ENCODE measurements around the gene TLR9. TPM values are rescaled to one million over a fixed set of nuclear protein-coding genes. Genes with fewer than 3 reads are reported as not detected.

Gene TLR9
- total and polyA plus RNA-seq, 7 donors = 0.04 to 0.55 (median 0.24) TPM; not detected in 1

GRCh38 chr3:52172262-52172757 lies 53.1 kb downstream of the TLR9 start:
- Histone ChIP-seq H3K36me3 (ENCODE audit: insufficient read depth in 1 of 2, low read depth in 1 of 2) (no peaks in the 10 kb centered on the region), H3K4me3 (no peak overlapping the region), H3K9me3 (no peaks in the 10 kb centered on the region), H3K27me3 (ENCODE audit: insufficient read depth in 3 of 3, low read length in 2 of 3) (no peaks in the 10 kb centered on the region), H3K4me1 (no peaks in the 10 kb centered on the region), H3K27ac (no peak overlapping the region)
- ATAC-seq = no peak
- WGBS, 3 donors = 83 to 92% (median 88%) methylated on average over 5 of the region's 5 CpGs
- TF ChIP-seq CTCF (IDR thresholded peaks at IDR 0.05) = no peak
- no peak for DNase-seq
- intact Hi-C loops (cut with DNase I) = no loop called here

GRCh38 chr3:52171514-52172261 lies 53.8 kb downstream of the TLR9 start:
- Histone ChIP-seq H3K36me3 (ENCODE audit: insufficient read depth in 1 of 2, low read depth in 1 of 2) (no peaks in the 10 kb centered on the region), H3K27me3 (ENCODE audit: insufficient read depth in 3 of 3, low read length in 2 of 3) (no peaks in the 10 kb centered on the region), H3K4me3 (no peak overlapping the region), H3K4me1 (no peaks in the 10 kb centered on the region), H3K27ac (no peak overlapping the region), H3K9me3 (no peaks in the 10 kb centered on the region)
- DNase-seq = no peak
- intact Hi-C loops (cut with DNase I) = no loop called here
- no peak for TF ChIP-seq CTCF (IDR thresholded peaks at IDR 0.05)
- no peak for ATAC-seq
- WGBS, 3 donors = 86 to 93% (median 89%) methylated on average over 3 of the region's 3 CpGs

Other genes starting within 250 kb of the TLR9 start
- gene ACY1, start 242.1 kb downstream of the TLR9 start, total RNA-seq = 10 to 100 TPM; 29.4 to 56.5 (median 38.5) TPM
- gene ACY1, start 242.1 kb downstream of the TLR9 start, polyA plus RNA-seq = 10 to 100 TPM; 19.9 to 59.3 (median 25.8) TPM
- gene RPL29, start 229.8 kb downstream of the TLR9 start, total RNA-seq = 1,000 to 10,000 TPM; 1,113 to 1,294 (median 1,226) TPM
- gene RPL29, start 229.8 kb downstream of the TLR9 start, polyA plus RNA-seq = 1,000 to 10,000 TPM; 2,395 to 2,767 (median 2,598) TPM
- 10 to 100 TPM in 3 of 4 donors, 1 to 10 TPM in 1; 9.7 to 31.9 (median 17.1) TPM for gene DUSP7, start 169.1 kb downstream of the TLR9 start, total RNA-seq
- 10 to 100 TPM in 2 of 3 donors, 1 to 10 TPM in 1; 7.4 to 27.6 (median 15.7) TPM for gene DUSP7, start 169.1 kb downstream of the TLR9 start, polyA plus RNA-seq
- 1 to 10 TPM; 1.1 to 3.2 (median 1.6) TPM for gene POC1A, start 71.2 kb downstream of the TLR9 start, total RNA-seq
- 1 to 10 TPM in 2 of 3 donors, under 1 TPM in 1; 0.87 to 2.9 (median 2.1) TPM for gene POC1A, start 71.2 kb downstream of the TLR9 start, polyA plus RNA-seq
- gene ALAS1, start 27.5 kb downstream of the TLR9 start, total RNA-seq = 10 to 100 TPM; 50.1 to 89.4 (median 68.1) TPM
- 100 to 1,000 TPM in 2 of 3 donors, 10 to 100 TPM in 1; 75.2 to 138 (median 121) TPM for gene ALAS1, start 27.5 kb downstream of the TLR9 start, polyA plus RNA-seq
- 100 to 1,000 TPM in 3 of 4 donors, 10 to 100 TPM in 1; 74.9 to 224 (median 138) TPM for gene TWF2, start 13.5 kb upstream of the TLR9 start, total RNA-seq
- gene TWF2, start 13.5 kb upstream of the TLR9 start, polyA plus RNA-seq = 100 to 1,000 TPM in 1 of 3 donors, 10 to 100 TPM in 2; 19.6 to 160 (median 74.6) TPM
- 1 to 10 TPM; 2.1 to 7.5 (median 3.9) TPM for gene PPM1M, start 20.1 kb upstream of the TLR9 start, total RNA-seq
- gene PPM1M, start 20.1 kb upstream of the TLR9 start, polyA plus RNA-seq = 1 to 10 TPM; 2.5 to 3.3 (median 2.6) TPM
- gene WDR82, start 53.0 kb upstream of the TLR9 start, total RNA-seq = 10 to 100 TPM; 62.1 to 93.1 (median 85.5) TPM
- gene WDR82, start 53.0 kb upstream of the TLR9 start, polyA plus RNA-seq = 10 to 100 TPM; 46.1 to 96.7 (median 53.4) TPM
- gene GLYCTK, start 62.2 kb upstream of the TLR9 start, total RNA-seq = 1 to 10 TPM; 3.0 to 7.2 (median 5.7) TPM
- gene GLYCTK, start 62.2 kb upstream of the TLR9 start, polyA plus RNA-seq = 10 to 100 TPM in 1 of 3 donors, 1 to 10 TPM in 2; 3.1 to 16.5 (median 4.2) TPM
- gene DNAH1, start 90.7 kb upstream of the TLR9 start, total RNA-seq = 1 to 10 TPM; 2.4 to 4.1 (median 3.0) TPM
- 1 to 10 TPM in 2 of 3 donors, under 1 TPM in 1; 0.77 to 1.8 (median 1.2) TPM for gene DNAH1, start 90.7 kb upstream of the TLR9 start, polyA plus RNA-seq
- gene BAP1, start 184.4 kb upstream of the TLR9 start, total RNA-seq = 10 to 100 TPM; 61.1 to 78.1 (median 70.7) TPM
- gene BAP1, start 184.4 kb upstream of the TLR9 start, polyA plus RNA-seq = 100 to 1,000 TPM in 1 of 3 donors, 10 to 100 TPM in 2; 65.7 to 104 (median 78.9) TPM
- 10 to 100 TPM in 1 of 4 donors, 1 to 10 TPM in 3; 4.2 to 15.5 (median 7.3) TPM for gene PHF7, start 185.0 kb upstream of the TLR9 start, total RNA-seq
- gene PHF7, start 185.0 kb upstream of the TLR9 start, polyA plus RNA-seq = 10 to 100 TPM in 1 of 3 donors, 1 to 10 TPM in 2; 4.2 to 13.4 (median 4.6) TPM
- 10 to 100 TPM in 2 of 4 donors, 1 to 10 TPM in 2; 6.0 to 13.8 (median 9.5) TPM for gene SEMA3G, start 219.5 kb upstream of the TLR9 start, total RNA-seq
- gene SEMA3G, start 219.5 kb upstream of the TLR9 start, polyA plus RNA-seq = 1 to 10 TPM; 6.2 to 8.8 (median 6.5) TPM
- gene TNNC1, start 228.4 kb upstream of the TLR9 start, total RNA-seq = 1,000 to 10,000 TPM; 5,645 to 6,422 (median 6,257) TPM
- gene TNNC1, start 228.4 kb upstream of the TLR9 start, polyA plus RNA-seq = 1,000 to 10,000 TPM; 4,153 to 7,172 (median 6,558) TPM
- gene NISCH, start 230.0 kb upstream of the TLR9 start, total RNA-seq = 10 to 100 TPM; 16.7 to 33.4 (median 28.1) TPM
- 10 to 100 TPM; 14.3 to 28.8 (median 15.8) TPM for gene NISCH, start 230.0 kb upstream of the TLR9 start, polyA plus RNA-seq

Measured in psoas muscle (tissue), 8 donors.